OCI-LY7 (cell line): ENCODE results near the gene ARHGEF39. TPM values are rescaled to one million over a fixed set of nuclear protein-coding genes. Genes with fewer than 3 reads are reported as not detected.

Experiments
- BruUV-seq: library from RNA; stranded (reverse); fragments of 400-500 nt; replicated peaks from 2 replicates; lab custom pipeline; 2021; lab: Mats Ljungman, UMichigan
- CTCF ChIA-PET: fragments of 300-600 bp; sonication (Branson Sonifier 250); formaldehyde crosslinking; loops from one replicate; lab custom pipeline; 2022; ENCODE audit warnings: antibody characterized with exemption; ENCODE audit not compliant: unreplicated experiment; lab: Charles Lee
- POLR2A ChIA-PET: fragments of 300-600 bp; sonication (Branson Sonifier 250); formaldehyde crosslinking; loops from one replicate; lab custom pipeline; 2022; ENCODE audit warnings: antibody characterized with exemption; lab: Charles Lee
- DNase-seq: peaks from one replicate; pipeline ENCODE4 v3.0.0-alpha.2; 2015; ENCODE audit warnings: low spot score
- H2AFZ ChIP-seq: fragments of 200-600 bp; sonication (generic), shearing (Covaris generic); 2 replicates; pipeline ENCODE4 v1.6.1; 2014; ENCODE audit warnings: mild to moderate bottlenecking, antibody characterized with exemption, low read length, moderate library complexity
- H3K27ac ChIP-seq: fragments of 200-600 bp; sonication (generic); 2 replicates; pipeline ENCODE4 v1.5.1; 2014; ENCODE audit warnings: mixed run types, low read depth, mild to moderate bottlenecking, moderate library complexity, low read length, inconsistent platforms; ENCODE audit not compliant: poor library complexity, severe bottlenecking
- H3K36me3 ChIP-seq: fragments of 200-600 bp; sonication (generic); 2 replicates; pipeline ENCODE4 v1.6.1; 2014; ENCODE audit warnings: mild to moderate bottlenecking, antibody characterized with exemption, low read length, moderate library complexity, mixed read lengths; ENCODE audit not compliant: insufficient read depth
- H3K4me1 ChIP-seq: fragments of 200-600 bp; sonication (generic); 2 replicates; pipeline ENCODE4 v1.5.1; 2014; ENCODE audit warnings: mild to moderate bottlenecking, low read length; ENCODE audit not compliant: insufficient read depth, poor library complexity, severe bottlenecking
- H3K4me2 ChIP-seq: fragments of 200-600 bp; sonication (generic); 2 replicates; pipeline ENCODE4 v1.6.1; 2014; ENCODE audit warnings: mild to moderate bottlenecking, low read length
- H3K4me3 ChIP-seq: fragments of 200-600 bp; sonication (generic); 2 replicates; pipeline ENCODE4 v1.5.1; 2014; ENCODE audit warnings: mild to moderate bottlenecking, low read depth, low read length; ENCODE audit not compliant: poor library complexity, severe bottlenecking
- H3K79me2 ChIP-seq: fragments of 200-600 bp; sonication (generic); 2 replicates; pipeline ENCODE4 v1.6.1; 2016; ENCODE audit warnings: low read depth, mild to moderate bottlenecking, low read length, moderate library complexity, mixed read lengths; ENCODE audit not compliant: insufficient read depth
- H3K9me2 ChIP-seq: fragments of 200-600 bp; sonication (generic); 2 replicates; pipeline ENCODE4 v1.6.1; 2016; ENCODE audit warnings: mild to moderate bottlenecking, low read length, mixed read lengths; ENCODE audit not compliant: insufficient read depth
- H3K9me3 ChIP-seq: fragments of 200-600 bp; sonication (generic); 2 replicates; pipeline ENCODE4 v1.6.1; 2014; ENCODE audit warnings: mild to moderate bottlenecking, mixed run types, low read length, mixed read lengths
- H4K20me1 ChIP-seq: fragments of 200-600 bp; sonication (generic); 2 replicates; pipeline ENCODE4 v1.6.1; 2014; ENCODE audit warnings: mild to moderate bottlenecking, antibody characterized with exemption, low read length, moderate library complexity, mixed read lengths; ENCODE audit not compliant: insufficient read depth
- EZH2phosphoT487 ChIP-seq: fragments of 200-600 bp; sonication (generic); IDR thresholded peaks from 2 replicates; pipeline ENCODE4 v1.6.1; 2018; ENCODE audit warnings: low read depth, borderline replicate concordance, mild to moderate bottlenecking, mixed run types, antibody characterized with exemption, low read length, moderate library complexity, mixed read lengths
- intact Hi-C: fragments of 100-400 bp; cut with micrococcal nuclease; formaldehyde crosslinking; loops from one replicate; pipeline ENCODE4 v1.10.0; 2022; ENCODE audit not compliant: unreplicated experiment
- total RNA-seq, 2 experiments: library from RNA; depleted of rRNA in 1 of 2; stranded (reverse); fragments of >200 nt in 1 of 2; shearing (Covaris generic) in 1 of 2; gene quantifications; 2 replicates each; pipeline ENCODE4 v1.2.3, GENCODE V29; 2014 to 2022
- TF ChIP-seq, protein P1 (sequence below): fragments of 200-600 bp; sonication (generic); conservative IDR thresholded peaks from 2 replicates; pipeline ENCODE4 v1.5.1; 2014; ENCODE audit warnings: mild to moderate bottlenecking, antibody characterized with exemption, low read length, moderate library complexity, mixed read lengths

The ARHGEF39 gene
- total RNA-seq, 2 experiments from 2014 or later: 30.8 to 48.1 TPM

GRCh38 chr9:35653611-35654010 is 11.4 kb downstream of the ARHGEF39 start:
- Histone ChIP-seq H2AFZ (no peak overlapping the region; the same call in 1 of the 2 replicates), H3K79me2 (peaks cover 31% of the 10 kb centered on the region; the same call in 1 of the 2 replicates), H3K9me3 (no peaks in the 10 kb centered on the region), H3K27ac (no peak overlapping the region), H4K20me1 (no peaks in the 10 kb centered on the region), H3K36me3 (peaks cover 16% of the 10 kb centered on the region), H3K4me1 (peaks cover 50% of the 10 kb centered on the region), H3K9me2 (no peaks in the 10 kb centered on the region), H3K4me3 (no peak overlapping the region), H3K4me2 (no peak overlapping the region)
- DNase-seq: no peak
- intact Hi-C loops: no loop called here
- ChIA-PET POLR2A (interaction anchor here (0.6 to 1.2 kb wide), 6 partner anchors 11 to 90 kb away, joined by 3 to 5 read pairs (median 3); partner anchors contain the start of gene ARHGEF39), CTCF (no interaction called here)
- TF ChIP-seq, protein P1, sequence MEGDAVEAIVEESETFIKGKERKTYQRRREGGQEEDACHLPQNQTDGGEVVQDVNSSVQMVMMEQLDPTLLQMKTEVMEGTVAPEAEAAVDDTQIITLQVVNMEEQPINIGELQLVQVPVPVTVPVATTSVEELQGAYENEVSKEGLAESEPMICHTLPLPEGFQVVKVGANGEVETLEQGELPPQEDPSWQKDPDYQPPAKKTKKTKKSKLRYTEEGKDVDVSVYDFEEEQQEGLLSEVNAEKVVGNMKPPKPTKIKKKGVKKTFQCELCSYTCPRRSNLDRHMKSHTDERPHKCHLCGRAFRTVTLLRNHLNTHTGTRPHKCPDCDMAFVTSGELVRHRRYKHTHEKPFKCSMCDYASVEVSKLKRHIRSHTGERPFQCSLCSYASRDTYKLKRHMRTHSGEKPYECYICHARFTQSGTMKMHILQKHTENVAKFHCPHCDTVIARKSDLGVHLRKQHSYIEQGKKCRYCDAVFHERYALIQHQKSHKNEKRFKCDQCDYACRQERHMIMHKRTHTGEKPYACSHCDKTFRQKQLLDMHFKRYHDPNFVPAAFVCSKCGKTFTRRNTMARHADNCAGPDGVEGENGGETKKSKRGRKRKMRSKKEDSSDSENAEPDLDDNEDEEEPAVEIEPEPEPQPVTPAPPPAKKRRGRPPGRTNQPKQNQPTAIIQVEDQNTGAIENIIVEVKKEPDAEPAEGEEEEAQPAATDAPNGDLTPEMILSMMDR: no peak
- no peak for TF ChIP-seq EZH2phosphoT487
- no TSS peak for BruUV-seq

DNA sequence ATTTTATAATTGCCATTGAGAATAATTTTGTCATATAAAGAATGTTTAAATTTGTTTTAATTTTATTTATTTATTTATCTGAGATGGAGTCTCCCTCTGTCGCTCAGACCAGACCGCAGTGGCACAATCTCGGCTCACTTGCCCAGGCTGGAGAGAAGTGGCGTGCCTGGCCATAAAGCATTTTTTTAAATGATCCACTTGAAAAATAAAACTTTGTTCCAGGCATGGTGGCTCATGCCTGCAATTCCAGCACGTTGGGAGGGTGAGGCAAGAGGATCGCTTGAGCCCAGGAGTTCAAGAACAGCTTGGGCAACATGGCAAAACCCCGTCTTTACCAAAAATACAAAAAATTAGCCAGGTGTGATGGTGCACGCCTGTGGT is 12.2 kb downstream of the ARHGEF39 start:
- DNase-seq: no peak
- BruUV-seq: no TSS peak
- intact Hi-C loops: no loop called here
- no peaks in the 10 kb centered on the region for H3K9me2 ChIP-seq
- TF ChIP-seq EZH2phosphoT487: no peak
- TF ChIP-seq, protein P1: no peak
- H3K4me1 ChIP-seq: peaks cover 56% of the 10 kb centered on the region
- H3K9me3 ChIP-seq: no peaks in the 10 kb centered on the region
- CTCF ChIA-PET: no interaction called here
- no peak overlapping the region for H3K27ac ChIP-seq
- H3K4me3 ChIP-seq: no peak overlapping the region
- H3K36me3 ChIP-seq: peaks cover 23% of the 10 kb centered on the region
- H2AFZ ChIP-seq: no peak overlapping the region; the same call in 1 of the 2 replicates
- peaks cover 31% of the 10 kb centered on the region; the same call in 1 of the 2 replicates for H3K79me2 ChIP-seq
- H4K20me1 ChIP-seq: no peaks in the 10 kb centered on the region
- no peak overlapping the region for H3K4me2 ChIP-seq
- POLR2A ChIA-PET: interaction anchor here (0.8 to 1.2 kb wide), 2 partner anchors 12 to 18 kb away, joined by 3 read pairs; partner anchors contain the start of gene ARHGEF39
